Keratinocyte (primary cell): ENCODE results near the gene IL12RB2. TPM values are rescaled to one million over a fixed set of nuclear protein-coding genes. Genes with fewer than 3 reads are reported as not detected.

Source experiments
- DNase-seq: peaks from one replicate; pipeline ENCODE4 v3.0.0-alpha.2; 2011; ENCODE audit warnings: low read depth, missing footprints, low spot score
- FAIRE-seq: peaks from 2 replicates; lab custom pipeline; 2011; peaks lifted over from hg19 to GRCh38; lab: Jason Lieb, UNC
- H2AFZ ChIP-seq: 2 replicates; pipeline ENCODE4 v1.6.0; 2012; ENCODE audit warnings: low read length, control low read depth, inconsistent platforms; ENCODE audit not compliant: control insufficient read depth
- H3K27ac ChIP-seq: 2 replicates; pipeline ENCODE4 v1.5.1; 2011; ENCODE audit warnings: low read length; ENCODE audit not compliant: control insufficient read depth, insufficient read depth
- H3K27me3 ChIP-seq: 3 replicates; pipeline ENCODE4 v1.6.0; 2011; ENCODE audit warnings: low read length; ENCODE audit not compliant: control insufficient read depth, insufficient read depth; ENCODE audit errors: extremely low read depth
- H3K36me3 ChIP-seq, 2 experiments: 2 replicates in 1 of 2; 3 replicates in 1 of 2; pipeline ENCODE4 v1.5.1; 2011; ENCODE audit warnings: low read length in 2 of 2, mild to moderate bottlenecking in 1 of 2; ENCODE audit not compliant: control insufficient read depth in 2 of 2, insufficient read depth in 2 of 2; ENCODE audit errors: extremely low read depth in 1 of 2
- H3K4me1 ChIP-seq: 3 replicates; pipeline ENCODE4 v1.5.1; 2011; ENCODE audit warnings: low read length; ENCODE audit not compliant: control insufficient read depth, insufficient read depth; ENCODE audit errors: extremely low read depth
- H3K4me2 ChIP-seq: 3 replicates; pipeline ENCODE4 v1.6.0; 2011; ENCODE audit warnings: low read depth, low read length; ENCODE audit not compliant: control insufficient read depth, insufficient read depth; ENCODE audit errors: extremely low read depth
- H3K4me3 ChIP-seq, 3 experiments: fragments of 200-600 bp in 1 of 3; sonication (generic) in 1 of 3; 2 replicates in 2 of 3; 3 replicates in 1 of 3; pipeline ENCODE4 v1.5.1; 2011 to 2016; ENCODE audit warnings: low read length in 3 of 3, mild to moderate bottlenecking in 3 of 3, control low read depth in 2 of 3, inconsistent platforms in 1 of 3, low read depth in 1 of 3, mixed read lengths in 1 of 3, mixed run types in 1 of 3, moderate library complexity in 1 of 3; ENCODE audit not compliant: control insufficient read depth in 2 of 3, insufficient read depth in 2 of 3; ENCODE audit errors: extremely low read depth in 1 of 3
- H3K79me2 ChIP-seq: 2 replicates; pipeline ENCODE4 v1.6.0; 2012; ENCODE audit warnings: low read length; ENCODE audit not compliant: control insufficient read depth, insufficient read depth
- H3K9ac ChIP-seq: 3 replicates; pipeline ENCODE4 v1.6.0; 2011; ENCODE audit warnings: low read length; ENCODE audit not compliant: control insufficient read depth, insufficient read depth; ENCODE audit errors: extremely low read depth
- H3K9me1 ChIP-seq: 3 replicates; pipeline ENCODE4 v1.6.0; 2011; ENCODE audit warnings: low read length; ENCODE audit not compliant: control insufficient read depth, insufficient read depth; ENCODE audit errors: extremely low read depth
- H3K9me3 ChIP-seq: 2 replicates; pipeline ENCODE4 v1.5.1; 2012; ENCODE audit warnings: low read depth, low read length; ENCODE audit not compliant: control insufficient read depth
- H4K20me1 ChIP-seq: 3 replicates; pipeline ENCODE4 v1.6.0; 2011; ENCODE audit warnings: low read length; ENCODE audit not compliant: control insufficient read depth, insufficient read depth; ENCODE audit errors: extremely low read depth
- CTCF ChIP-seq, 3 experiments: IDR thresholded peaks in 1 of 3; conservative IDR thresholded peaks in 1 of 3; optimal IDR thresholded peaks in 1 of 3; 2 replicates in 2 of 3; 3 replicates in 1 of 3; pipeline versions ENCODE3 to v1.5.1; 2011; ENCODE audit warnings: low read length in 3 of 3, mild to moderate bottlenecking in 3 of 3, moderate library complexity in 2 of 3, control low read depth in 1 of 3, inconsistent platforms in 1 of 3; ENCODE audit not compliant: insufficient read depth in 2 of 3; ENCODE audit errors: extremely low read depth in 1 of 3
- EZH2 ChIP-seq: IDR thresholded peaks from one replicate; pipeline ENCODE4 v1.6.1; 2012; ENCODE audit warnings: inconsistent platforms, mild to moderate bottlenecking, low read length, moderate library complexity
- dilution Hi-C: fragments of 300-500 bp; cut with MboI; formaldehyde crosslinking; loops from one replicate; pipeline ENCODE4 v1.7.0; 2020; ENCODE audit warnings: low sequenced_read_pairs; ENCODE audit not compliant: extremely low pct_ligation_motif_present
- polyA plus RNA-seq, 5 experiments: library from polyadenylated mRNA; depleted of rRNA in 3 of 5; stranded (reverse) in 3 of 5; stranded (forward) in 1 of 5; unstranded in 1 of 5; fragments of >200 nt; gene quantifications; 1 replicate in 1 of 5; 2 replicates in 3 of 5; 3 replicates in 1 of 5; pipeline versions ENCODE4 v1.2.1 to v1.2.3, GENCODE V29; 2011 to 2012; ENCODE audit warnings: missing spikeins in 2 of 5, low read depth in 1 of 5, low replicate concordance in 1 of 5

The IL12RB2 gene
- polyA plus RNA-seq, 1 donor (not counting 4 experiments of a cell fraction or from before 2014, with no cell fraction given) = 0.63 TPM

DNA sequence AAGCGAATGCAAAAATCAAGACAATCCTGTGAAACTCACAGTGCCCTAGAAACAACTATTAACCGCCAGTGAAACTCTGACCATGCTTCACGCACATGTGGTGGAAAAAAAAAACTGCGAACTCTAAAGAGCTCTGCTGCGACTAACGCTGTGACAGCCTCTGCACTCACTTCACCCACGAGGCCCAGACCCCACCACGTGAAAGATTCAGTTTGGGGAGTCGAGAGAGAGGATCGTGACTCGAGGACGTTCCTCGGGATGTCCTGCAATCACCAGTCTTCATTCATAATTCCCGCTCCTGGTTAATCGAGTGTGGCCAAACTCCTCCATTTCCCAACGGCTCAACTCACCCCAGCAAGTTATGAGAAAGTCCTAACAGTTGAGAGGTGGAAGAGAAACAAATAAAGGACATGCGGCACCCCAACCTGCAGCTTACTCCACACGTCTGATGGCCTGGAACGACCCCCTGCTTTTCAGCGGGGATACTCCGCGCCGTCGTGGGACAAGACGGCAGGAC is 121.4 kb downstream of the IL12RB2 start:
- DNase-seq (no peak), FAIRE-seq (no peak)
- no peaks in the 10 kb centered on the region for H3K9me1 ChIP-seq
- peak overlapping the region; percentile 94 to 99 (median 98) for H3K4me3 ChIP-seq
- peaks cover 8 to 29% of the 10 kb centered on the region in 2 experiments for H3K36me3 ChIP-seq
- no peak overlapping the region for H2AFZ ChIP-seq
- peak overlapping the region; percentile 97 for H3K27ac ChIP-seq
- no peaks in the 10 kb centered on the region for H3K9me3 ChIP-seq
- TF ChIP-seq EZH2 (no peak), CTCF (optimal IDR thresholded peaks at IDR 0.05 in 1 of 3, IDR thresholded peaks at IDR 0.05 in 1 of 3, conservative IDR thresholded peaks at IDR 0.05 in 1 of 3; ENCODE audit: extremely low read depth in 1 of 3, insufficient read depth in 2 of 3, low read length in 3 of 3) (no peak)
- H3K4me1 ChIP-seq = peaks cover 32% of the 10 kb centered on the region
- peaks cover 39% of the 10 kb centered on the region for H4K20me1 ChIP-seq
- H3K27me3 ChIP-seq = no peaks in the 10 kb centered on the region
- peaks cover 62% of the 10 kb centered on the region for H3K79me2 ChIP-seq
- H3K4me2 ChIP-seq = peak overlapping the region; percentile 79
- dilution Hi-C loops = loop anchor here (5.0 kb wide), 1 partner anchor 63 kb away; no protein-coding TSS in a partner anchor
- peak overlapping the region; percentile 97 for H3K9ac ChIP-seq

GRCh38 chr1:67429528-67430357 is 122.1 kb downstream of the IL12RB2 start:
- dilution Hi-C loops = loop anchor here (5.0 kb wide), 1 partner anchor 63 kb away; no protein-coding TSS in a partner anchor
- H3K9me3 ChIP-seq = no peaks in the 10 kb centered on the region
- DNase-seq = no peak
- H3K4me2 ChIP-seq = peak overlapping the region; percentile 79
- H3K9ac ChIP-seq = peak overlapping the region; percentile 97
- H3K36me3 ChIP-seq = peaks cover 5 to 23% of the 10 kb centered on the region in 2 experiments
- H3K9me1 ChIP-seq = no peaks in the 10 kb centered on the region
- no peaks in the 10 kb centered on the region for H3K27me3 ChIP-seq
- H3K4me1 ChIP-seq = peaks cover 32% of the 10 kb centered on the region
- H4K20me1 ChIP-seq = peaks cover 39% of the 10 kb centered on the region
- peaks cover 55% of the 10 kb centered on the region for H3K79me2 ChIP-seq
- H3K4me3 ChIP-seq = peak overlapping the region; percentile 94 to 99 (median 98)
- peak overlapping the region; percentile 97 for H3K27ac ChIP-seq
- TF ChIP-seq EZH2 (no peak), CTCF (optimal IDR thresholded peaks at IDR 0.05 in 1 of 3, IDR thresholded peaks at IDR 0.05 in 1 of 3, conservative IDR thresholded peaks at IDR 0.05 in 1 of 3; ENCODE audit: extremely low read depth in 1 of 3, insufficient read depth in 2 of 3, low read length in 3 of 3) (no peak)
- peak overlapping the region; percentile 62 for H2AFZ ChIP-seq
- no peak for FAIRE-seq
